GM18858 (cell line): ENCODE results near the gene HDGFL1.

Source experiments
- ATAC-seq: cut with Tn5 transposase; IDR thresholded peaks from one replicate; pipeline ENCODE4 v1.9.1; 2021; ENCODE audit not compliant: unreplicated experiment

The HDGFL1 gene

DNA sequence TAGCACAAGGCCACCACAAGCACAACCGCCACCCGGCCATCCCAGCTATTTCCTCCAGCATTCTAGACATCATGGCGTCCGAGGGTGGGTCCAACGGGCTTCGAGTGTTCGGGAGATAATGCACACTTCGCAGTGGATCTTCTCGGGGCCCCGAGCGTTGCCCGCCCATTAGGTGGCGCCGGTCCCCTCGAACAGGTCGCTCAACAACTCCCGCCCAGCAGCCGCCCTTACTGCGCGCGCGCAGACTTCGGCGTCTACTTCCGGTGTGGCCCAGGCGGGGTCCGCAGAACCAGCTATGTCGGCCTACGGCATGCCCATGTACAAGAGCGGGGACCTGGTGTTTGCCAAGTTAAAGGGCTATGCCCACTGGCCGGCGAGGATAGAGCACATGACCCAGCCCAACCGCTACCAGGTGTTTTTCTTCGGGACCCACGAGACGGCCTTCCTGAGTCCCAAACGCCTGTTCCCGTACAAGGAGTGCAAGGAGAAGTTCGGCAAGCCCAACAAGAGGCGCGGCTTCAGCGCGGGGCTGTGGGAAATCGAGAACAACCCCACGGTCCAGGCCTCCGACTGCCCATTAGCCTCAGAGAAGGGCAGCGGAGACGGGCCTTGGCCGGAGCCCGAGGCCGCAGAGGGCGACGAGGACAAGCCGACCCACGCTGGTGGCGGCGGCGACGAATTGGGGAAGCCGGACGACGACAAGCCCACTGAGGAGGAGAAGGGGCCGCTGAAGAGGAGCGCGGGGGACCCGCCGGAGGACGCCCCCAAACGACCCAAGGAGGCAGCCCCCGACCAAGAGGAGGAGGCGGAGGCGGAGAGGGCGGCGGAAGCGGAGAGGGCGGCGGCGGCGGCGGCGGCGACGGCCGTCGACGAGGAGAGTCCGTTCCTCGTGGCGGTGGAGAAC lies at the start of gene HDGFL1:
Gene HDGFL1, plus strand, starts transcription at position 286 of the 904 bp plus-strand sequence. Its CDS starts 10 bp downstream, at position 296.
- no peak for ATAC-seq

DNA sequence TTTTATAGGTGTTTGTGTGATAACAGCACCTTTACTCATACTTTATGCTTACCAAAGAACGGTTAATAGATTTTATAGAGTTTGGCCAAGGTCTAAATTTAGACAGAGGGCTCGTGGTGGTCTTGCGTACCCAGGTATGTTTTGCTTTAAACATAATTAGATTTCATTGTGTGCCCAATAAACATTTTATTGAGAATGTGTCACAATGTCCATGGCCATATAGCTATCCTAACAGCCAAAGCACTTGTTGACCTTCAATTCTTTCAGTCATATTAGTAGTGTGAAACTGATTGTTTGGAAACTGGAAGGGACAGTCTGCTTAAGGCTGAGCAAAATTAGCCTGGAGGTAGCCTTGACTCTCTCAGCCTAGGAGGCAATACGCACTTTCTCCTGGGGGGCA lies 48.3 kb upstream of the HDGFL1 start:
- ATAC-seq: no peak

DNA sequence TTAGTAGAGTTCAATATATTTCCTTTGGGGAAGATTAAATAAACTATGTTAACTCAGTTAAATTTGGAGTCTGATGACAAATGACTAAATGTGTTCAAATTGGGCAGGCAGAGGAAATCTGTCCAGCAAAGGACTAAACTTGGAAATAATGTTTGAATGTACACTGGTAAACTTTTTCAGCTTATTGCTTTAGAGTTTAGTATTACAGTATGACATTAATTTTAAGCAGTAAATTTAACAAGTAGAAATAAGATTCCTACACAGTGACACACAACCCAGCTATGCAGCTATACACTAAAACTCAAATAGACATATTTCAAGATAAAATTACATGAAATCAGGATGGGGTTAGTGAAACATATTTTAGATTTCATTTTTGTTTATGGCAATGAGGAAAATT lies 42.6 kb upstream of the HDGFL1 start:
- ATAC-seq: no peak

DNA sequence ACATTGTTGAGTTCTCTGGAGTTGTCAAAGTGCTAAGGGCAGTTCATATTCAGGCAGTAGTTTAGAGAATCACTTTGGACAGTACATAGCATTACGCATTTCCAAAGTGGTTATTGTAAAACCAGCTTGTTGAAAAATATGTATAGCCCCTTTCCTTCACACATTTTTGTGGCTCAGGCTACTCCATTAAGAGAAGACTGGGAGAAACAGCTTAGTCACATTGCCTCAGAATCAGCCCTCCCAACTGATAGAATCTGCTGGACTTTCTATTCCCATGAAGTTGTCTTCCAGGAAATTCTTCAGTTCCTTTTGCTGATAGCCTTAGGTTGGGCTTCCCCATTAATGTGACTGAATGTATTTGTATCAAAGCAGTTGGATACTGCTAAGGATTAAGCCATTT lies 39.5 kb upstream of the HDGFL1 start:
- no peak for ATAC-seq

DNA sequence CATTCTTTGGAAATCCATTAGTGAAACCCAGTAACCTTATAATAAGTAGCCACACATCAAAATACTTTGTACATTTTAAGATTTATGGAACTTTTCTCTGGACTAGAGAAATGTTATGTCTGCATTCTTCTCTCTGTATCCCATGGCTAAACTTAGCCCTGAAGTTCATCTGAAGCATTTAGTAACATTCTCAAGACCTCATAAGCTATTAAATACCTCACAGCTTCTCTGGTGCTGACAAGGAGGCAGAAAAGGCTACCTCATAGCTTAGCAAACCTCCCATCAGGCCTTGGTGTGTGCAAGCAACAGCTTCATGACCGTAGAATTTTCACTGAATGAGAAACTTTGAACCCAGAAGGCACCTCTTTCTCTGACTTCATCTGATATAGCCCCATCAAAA lies 38.9 kb upstream of the HDGFL1 start:
- no peak for ATAC-seq

DNA sequence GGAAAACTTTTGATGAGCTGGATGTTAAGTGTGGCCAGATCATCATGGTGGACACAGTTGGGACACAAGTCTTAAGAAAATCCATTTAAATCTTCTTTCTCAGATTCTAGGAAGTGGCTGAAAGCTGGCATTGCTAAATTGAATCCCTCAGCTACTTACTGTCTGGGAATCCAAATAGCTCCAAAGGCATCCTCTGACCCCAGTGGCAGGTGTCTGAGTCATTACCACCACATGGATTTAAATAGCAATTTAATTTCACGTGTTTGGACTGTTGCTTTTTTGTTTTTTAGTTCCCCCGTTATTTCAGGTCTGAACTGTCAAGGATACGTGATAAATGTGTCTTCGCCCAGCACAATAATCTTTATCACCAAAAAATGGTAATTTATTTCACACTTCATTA lies 33.2 kb upstream of the HDGFL1 start:
- ATAC-seq: no peak

DNA sequence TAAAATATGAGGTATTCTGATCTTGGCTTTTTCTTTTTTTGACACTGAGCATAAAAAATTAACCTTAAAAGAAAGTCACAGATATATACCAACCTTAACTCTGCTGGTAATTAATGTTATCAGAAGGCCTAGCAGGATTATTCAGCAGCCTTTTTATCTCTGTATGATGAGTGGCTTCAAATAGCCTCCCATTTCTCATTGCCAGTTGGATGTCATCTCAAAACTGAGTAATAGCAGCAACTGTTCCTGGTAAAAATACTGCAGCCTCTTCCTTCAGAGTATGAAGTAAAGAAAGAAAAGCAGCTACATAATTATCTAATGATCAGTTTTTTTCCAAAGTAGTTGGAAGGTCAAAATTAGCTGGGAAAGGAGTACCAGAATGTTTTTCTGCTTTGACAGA lies 24.9 kb upstream of the HDGFL1 start:
- no peak for ATAC-seq

DNA sequence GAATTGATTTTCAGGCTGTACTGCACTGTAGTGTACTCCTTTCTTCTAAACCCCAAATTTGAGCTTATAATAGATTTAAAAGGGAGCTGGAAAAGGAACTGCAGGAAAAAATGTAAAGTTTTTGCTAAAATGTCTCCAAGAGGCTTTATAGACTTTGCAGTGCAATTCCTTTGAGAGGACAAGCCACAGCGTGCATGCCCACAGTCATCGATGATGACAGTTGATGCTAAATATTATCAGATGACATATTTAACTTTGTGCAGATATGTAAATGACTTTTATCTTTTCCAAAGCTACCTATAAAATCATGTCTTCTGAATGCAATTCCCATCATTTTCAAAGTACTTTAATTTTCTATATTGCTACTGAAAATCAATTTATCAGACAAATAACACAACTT lies 24.3 kb upstream of the HDGFL1 start:
- ATAC-seq: no peak

DNA sequence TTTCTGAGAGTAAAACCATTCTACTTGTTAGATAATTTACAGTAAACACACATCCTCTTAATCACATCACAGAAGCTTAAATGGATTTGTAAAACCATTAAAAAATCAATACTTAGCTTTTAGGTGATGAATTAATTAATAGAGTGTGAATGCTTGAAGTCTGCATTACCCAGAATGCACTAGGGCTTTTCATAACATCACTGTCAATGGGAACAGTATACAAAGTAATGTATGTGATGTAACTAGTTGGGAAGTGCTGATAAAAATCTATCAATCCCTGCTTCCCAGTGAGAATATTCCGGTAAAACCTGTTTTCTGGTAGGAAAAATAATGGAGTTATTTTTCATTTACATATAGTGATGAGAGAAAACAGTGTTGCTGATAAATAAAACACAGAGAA lies 23.1 kb upstream of the HDGFL1 start:
- no peak for ATAC-seq

DNA sequence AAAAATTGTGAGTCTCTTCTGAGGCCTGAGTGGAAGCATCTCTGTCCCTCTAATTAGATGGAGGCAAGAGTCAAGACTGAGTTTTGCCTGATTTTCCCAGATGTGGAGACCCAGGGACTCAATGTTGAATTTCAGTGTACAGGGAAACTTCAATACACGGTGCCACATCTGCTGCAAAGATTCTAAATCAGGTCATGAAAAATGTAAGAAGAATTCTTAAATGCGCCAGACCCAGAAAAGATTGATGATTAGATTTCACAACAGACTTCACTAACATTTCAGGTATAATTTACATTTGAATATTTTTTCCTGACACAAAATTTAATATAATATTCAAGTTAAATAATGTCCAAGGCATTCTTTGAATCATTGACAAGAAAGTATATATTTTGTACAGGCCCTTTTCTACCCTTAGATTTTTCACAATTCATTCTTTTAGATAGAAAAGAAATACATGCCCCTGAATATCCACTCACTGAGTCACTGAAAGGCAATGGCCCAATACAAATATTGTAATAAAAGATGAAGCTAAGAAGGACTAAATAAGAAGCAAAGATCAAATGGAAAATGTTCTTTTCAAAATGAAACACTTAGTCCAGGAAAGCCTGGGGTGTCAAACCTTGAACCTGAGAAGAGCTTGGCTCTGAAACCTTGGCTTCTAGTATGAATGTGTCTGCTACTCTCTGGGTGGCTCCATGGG lies 18.2 kb upstream of the HDGFL1 start:
- no peak for ATAC-seq

DNA sequence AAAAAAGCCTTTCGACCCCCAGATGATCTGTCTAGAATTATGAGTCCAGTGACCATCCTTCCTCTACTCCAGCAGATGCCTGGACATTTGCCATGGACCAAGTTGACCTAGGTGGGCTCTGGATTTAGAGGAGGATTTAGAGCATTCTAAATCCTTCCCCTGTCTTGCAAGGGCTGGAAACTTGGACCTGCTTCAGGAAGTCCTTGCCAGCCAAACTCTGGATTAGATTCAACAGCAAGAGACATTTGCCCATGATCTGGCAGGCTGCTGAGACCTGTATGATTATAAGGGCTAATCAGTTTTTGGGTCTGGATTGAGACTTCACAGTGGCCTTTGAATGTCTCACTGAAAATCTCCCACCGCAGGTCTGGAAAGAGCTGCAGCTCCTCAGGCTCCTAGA lies 13.1 kb upstream of the HDGFL1 start:
- no peak for ATAC-seq

DNA sequence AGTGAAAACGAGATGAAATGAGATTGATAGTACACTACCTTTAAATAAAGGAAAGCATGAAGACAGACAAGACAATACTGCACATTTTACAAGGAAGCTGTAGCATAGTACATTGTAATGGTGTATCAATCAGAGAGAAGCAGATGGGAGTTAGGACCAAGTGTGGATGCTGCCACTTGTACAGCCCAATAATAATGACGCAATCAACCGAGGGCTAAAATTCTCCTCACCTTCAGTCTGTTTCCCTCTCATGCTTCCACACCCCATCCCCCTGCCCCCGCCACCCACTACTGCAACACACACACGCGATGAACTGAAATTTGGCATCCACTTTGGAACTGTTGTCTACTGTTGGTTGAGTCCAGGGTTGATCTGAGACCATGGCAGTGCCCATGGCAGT lies 12.4 kb upstream of the HDGFL1 start:
- ATAC-seq: no peak

DNA sequence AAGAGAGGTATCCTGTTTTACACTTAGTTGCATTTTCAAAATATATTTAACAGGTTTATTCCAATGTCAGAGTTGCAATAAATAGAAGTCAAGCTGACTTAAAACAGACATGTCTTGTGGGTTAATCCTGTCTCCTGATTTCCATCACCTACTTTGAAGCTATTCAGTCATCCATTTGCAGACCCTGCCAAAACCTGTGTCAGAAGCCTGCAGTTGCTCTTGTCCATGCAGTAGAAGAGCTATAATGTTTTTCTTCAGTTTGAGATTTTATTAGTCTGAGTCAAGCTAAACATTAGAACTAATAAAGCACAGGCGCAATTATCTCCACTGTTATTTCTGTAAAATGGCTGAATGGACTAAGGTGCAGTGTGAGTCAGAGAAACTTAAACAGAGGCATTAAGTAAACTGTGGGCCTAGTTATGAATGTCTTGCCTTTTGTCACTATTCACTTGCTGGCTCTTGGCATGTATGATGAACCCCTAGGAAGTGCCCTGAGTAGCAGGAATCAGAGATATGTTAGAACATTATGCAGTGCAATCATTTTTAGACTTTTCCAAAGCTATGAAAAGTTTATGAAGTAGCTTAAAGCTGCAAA lies 11.0 kb upstream of the HDGFL1 start:
- no peak for ATAC-seq

DNA sequence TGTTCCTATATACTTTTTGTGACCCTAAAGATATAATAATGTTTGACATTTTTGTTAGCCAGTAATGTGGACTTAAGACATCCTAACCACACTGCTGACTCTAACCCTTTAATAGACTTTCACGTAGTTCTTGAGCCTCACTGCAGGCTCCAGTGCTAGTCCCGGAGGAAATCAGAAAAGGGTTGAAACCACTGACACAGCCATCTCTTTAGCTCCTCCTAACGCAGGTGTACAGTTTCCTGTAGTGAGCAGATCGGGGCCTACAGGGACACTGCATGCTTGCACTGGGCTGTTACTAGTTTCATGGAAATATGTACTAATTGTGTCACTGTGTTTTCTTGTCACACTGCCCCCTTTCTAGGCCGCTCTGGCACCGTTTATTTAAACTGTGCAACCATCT lies 512 bp upstream of the HDGFL1 start:
- ATAC-seq: no peak

DNA sequence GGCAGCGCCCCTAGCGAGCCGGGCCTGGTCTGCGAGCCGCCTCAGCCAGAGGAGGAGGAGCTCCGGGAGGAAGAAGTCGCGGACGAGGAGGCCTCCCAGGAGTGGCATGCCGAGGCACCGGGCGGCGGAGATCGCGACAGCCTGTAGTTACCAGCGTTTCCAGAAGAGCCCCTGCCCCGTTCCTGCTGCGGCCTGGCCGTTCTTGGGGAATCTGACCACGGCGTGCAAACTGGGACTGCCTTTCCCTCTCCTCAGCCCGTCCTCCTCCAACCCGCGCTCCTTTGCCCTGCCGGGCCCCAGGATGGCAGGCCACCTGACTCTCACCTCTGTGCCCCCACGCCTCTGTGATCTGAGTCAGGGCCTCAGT lies 802 bp downstream of the HDGFL1 start:
- no peak for ATAC-seq

DNA sequence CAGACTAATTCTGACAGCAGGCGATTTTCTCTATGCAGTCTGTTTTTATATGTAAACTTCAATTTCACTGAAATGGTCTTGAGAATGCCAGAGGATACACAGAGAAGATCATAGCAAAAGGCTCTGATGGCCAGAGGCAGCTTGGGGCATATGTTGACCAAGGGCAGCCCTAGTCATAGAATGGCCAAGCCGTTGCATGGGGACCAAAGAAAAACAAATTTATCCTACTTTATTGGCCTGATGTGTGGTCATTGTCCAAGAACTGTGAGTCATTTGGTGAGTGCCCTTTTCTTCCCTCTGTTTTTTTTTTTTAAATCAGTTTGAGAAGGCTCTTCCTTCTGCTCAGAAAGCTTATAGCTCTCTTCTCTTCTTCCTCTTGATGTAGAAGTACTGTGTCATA lies 5.8 kb downstream of the HDGFL1 start:
- ATAC-seq: no peak

DNA sequence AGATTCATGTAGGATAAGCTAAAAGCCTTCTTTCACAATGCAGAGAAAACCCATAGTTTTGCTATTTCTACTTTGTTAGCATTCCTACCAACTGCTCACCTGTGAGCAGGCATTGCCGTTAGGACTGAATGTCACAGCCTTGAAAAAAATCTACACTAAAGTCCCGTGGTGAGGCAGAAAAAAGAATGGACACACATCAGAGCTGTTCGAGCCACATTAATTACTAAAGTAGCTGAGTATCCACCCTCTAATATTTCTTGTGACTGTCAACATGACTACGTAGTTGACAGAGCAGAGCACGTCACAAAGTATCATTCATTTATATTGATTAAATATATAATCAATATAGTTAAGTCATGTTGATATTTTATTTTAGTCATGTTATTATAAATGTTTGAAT lies 10.1 kb downstream of the HDGFL1 start:
- no peak for ATAC-seq

DNA sequence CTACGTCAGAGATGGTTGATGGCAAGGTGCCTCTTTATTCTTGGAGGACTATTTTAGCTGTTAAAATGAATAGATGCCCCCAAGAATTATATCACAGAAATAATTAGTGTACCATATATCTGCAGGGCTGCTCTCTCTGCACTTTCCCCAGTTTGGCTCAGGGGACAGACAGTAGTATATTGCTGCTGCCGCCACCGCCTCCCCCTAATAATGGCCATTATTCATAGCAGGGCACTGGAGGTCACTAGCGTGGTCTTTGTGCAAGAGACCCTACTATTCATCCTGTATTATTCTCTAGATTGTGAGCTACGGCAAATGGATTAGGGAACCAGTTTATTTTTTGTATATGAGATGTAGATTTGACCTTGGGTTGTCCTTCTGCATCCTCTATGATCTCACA lies 11.0 kb downstream of the HDGFL1 start:
- ATAC-seq: no peak

DNA sequence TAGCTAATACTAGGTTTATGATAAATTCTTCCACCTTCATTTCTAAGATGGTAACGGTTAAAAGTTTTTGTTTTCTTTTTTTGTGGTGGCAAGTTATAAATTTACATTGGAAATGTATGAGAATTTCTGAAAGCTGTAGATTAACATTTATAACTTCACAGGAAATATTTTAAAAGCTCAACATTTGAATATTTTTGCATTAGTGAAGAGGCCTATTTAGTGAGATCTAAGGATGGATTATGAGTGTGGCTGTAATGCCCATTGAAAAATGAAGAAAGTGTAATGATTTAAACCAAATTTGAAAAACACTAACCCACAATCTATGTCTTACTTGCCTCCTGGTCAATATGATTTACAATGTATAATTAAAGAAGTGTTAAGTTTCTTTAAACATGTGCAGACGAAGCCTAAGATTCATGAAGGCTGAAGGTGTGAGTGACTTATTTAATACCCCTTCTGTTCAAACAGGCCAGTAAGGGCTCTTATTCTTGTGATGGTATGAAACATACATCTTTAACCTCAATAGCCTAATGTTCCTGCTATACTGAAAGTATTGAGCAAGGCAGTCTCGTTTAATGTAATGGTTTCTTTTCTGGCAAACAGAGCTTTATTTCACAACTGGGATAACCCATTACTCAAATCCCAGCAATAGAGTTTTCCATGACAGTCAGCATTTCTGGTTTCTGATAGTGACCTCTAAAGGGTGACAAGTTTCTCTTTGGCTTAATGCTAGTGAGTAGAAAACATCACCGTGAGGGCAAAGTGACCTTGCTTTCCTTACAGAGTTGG lies 13.2 kb downstream of the HDGFL1 start:
- no peak for ATAC-seq

DNA sequence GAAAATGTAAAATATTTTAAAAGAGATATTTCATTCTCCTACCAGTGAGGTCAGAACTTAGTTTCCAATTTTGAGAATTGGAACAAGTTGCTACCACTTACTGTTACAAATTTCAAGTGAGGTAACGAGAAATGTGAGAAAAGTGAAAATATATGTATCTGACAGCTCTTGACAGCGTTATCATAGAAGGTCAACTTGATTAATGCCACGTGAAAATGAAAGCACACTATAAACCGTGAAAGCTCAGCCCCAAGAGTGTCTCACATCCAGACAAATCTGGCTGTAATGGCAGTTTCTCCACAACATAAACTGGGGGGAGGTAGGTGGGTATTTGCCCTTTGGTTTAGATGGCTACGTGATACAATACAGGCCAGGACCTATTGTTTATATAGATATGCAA lies 13.9 kb downstream of the HDGFL1 start:
- ATAC-seq: no peak

DNA sequence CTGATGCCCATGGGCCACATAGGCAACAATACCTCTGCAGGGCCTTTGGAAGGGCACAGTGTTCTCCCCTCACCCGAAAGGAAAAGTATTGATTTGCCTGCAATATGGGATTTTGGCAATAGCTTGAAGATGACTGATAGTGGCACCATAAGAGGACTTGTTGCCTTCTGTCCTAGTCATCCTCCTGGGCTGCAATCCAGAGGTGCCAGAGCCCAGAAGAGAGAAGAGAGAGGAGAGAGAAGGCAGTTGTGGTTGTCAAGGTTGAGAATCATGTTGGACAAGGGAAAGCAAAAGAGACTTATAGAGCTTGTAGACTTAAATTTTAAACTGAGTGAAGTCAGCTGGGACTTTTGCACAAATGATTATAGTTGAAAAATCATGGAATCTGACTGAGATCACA lies 14.6 kb downstream of the HDGFL1 start:
- no peak for ATAC-seq
